Measurements from ENCODE around the gene EDN1. TPM values are rescaled to one million over a fixed set of nuclear protein-coding genes. Genes with fewer than 3 reads are reported as not detected.

EDN1 gene
- total and polyA plus RNA-seq, 9 of the 15 experiments (the other 6 are each of a cell fraction or from before 2014, with no cell fraction given): 0.03 to 0.06 TPM; not detected in 7

- TF ChIP-seq CUX1 (CRISPR knock-in tag; IDR thresholded peaks at IDR 0.05) (no peak), IFI16 (CRISPR knock-in tag; IDR thresholded peaks at IDR 0.05) (no peak), KAT2B (IDR thresholded peaks at IDR 0.05; ENCODE audit: low read depth, low read length) (no peak), BMI1 (IDR thresholded peaks at IDR 0.05; ENCODE audit: low read length) (no peak)
Observed at GRCh38 chr6:12334526-12335130, 44.5 kb downstream of the EDN1 start (continued).

- Histone ChIP-seq H4K20me1 (replicated peaks; ENCODE audit: control insufficient read depth, insufficient read depth, low read length) (no peaks in the 10 kb centered on the region), H3K4me3 (no peak overlapping the region), H3K27ac (ENCODE audit: extremely low read depth, low read depth, low read length) (no peak overlapping the region), H3K79me2 (ENCODE audit: control insufficient read depth, insufficient read depth, low read length) (no peaks in the 10 kb centered on the region), H3K36me3 (ENCODE audit: control insufficient read depth, insufficient read depth, low read length) (no peaks in the 10 kb centered on the region), H3K27me3 (ENCODE audit: control insufficient read depth in 2 of 2, insufficient read depth in 2 of 2, low read length in 2 of 2) (peaks cover 9 to 20% of the 10 kb centered on the region in 2 experiments; a peak in 4 of 5 replicates), H3K9me3 (replicated peaks; ENCODE audit: control insufficient read depth, insufficient read depth, low read depth, low read length) (no peaks in the 10 kb centered on the region), H2AFZ (ENCODE audit: low read depth, low read length) (no peak overlapping the region), H3K4me1 (replicated peaks in 1 of 2; ENCODE audit: control insufficient read depth in 2 of 2, insufficient read depth in 2 of 2, low read length in 2 of 2) (no peaks in the 10 kb centered on the region), H3K4me2 (ENCODE audit: insufficient read depth, low read length) (no peak overlapping the region), H3K9ac (ENCODE audit: insufficient read depth in 1 of 2, low read depth in 2 of 2, low read length in 2 of 2) (no peak overlapping the region), H3K9me1 (ENCODE audit: control insufficient read depth, insufficient read depth, low read length) (no peaks in the 10 kb centered on the region)
- ATAC-seq (no peak), DNase-seq (ENCODE audit: extremely low read depth in 1 of 4, low spot score in 3 of 4) (no peak), FAIRE-seq (no peak)
- BruUV-seq (replicated peaks): no TSS peak
- in situ Hi-C loops (cut with MboI): no loop called here
- WGBS (ENCODE audit: insufficient coverage, low coverage, missing lambda C conversion rate): 0% methylated on average over 1 of the region's 1 CpG
- ChIA-PET CTCF (ENCODE audit: low intra/inter-chr PET ratio) (no interaction called here), POLR2A (no interaction called here)
- intact Hi-C loops (cut with micrococcal nuclease): no loop called here
- no peak for TF ChIP-seq ZBTB43 (CRISPR knock-in tag; IDR thresholded peaks at IDR 0.05)
- TF ChIP-seq NFXL1 (CRISPR knock-in tag; IDR thresholded peaks at IDR 0.05): no peak
- TF ChIP-seq E2F3 (CRISPR knock-in tag; IDR thresholded peaks at IDR 0.05): no peak
- TF ChIP-seq ZNF507 (tag; conservative IDR thresholded peaks at IDR 0.05): no peak
- no peak for TF ChIP-seq ETV6 (IDR thresholded peaks at IDR 0.05; ENCODE audit: borderline replicate concordance in 1 of 2, low read depth in 2 of 2, low read length in 1 of 2)
- no peak for TF ChIP-seq ETV6 (CRISPR knock-in tag; IDR thresholded peaks at IDR 0.05; ENCODE audit: borderline replicate concordance)
Observed at GRCh38 chr6:12335131-12335527, 45.0 kb downstream of the EDN1 start.
